A549 treated with CpdA at 1 μM for 4 hours (cell line): Measurements from ENCODE around the gene CMC4. TPM values are rescaled to one million over a fixed set of nuclear protein-coding genes. Genes with fewer than 3 reads are reported as not detected.

Source experiments
- total RNA-seq: library from RNA; stranded (reverse); fragments of 200-300 nt; extraction: Qiagen RNA extraction; gene quantifications from 5 replicates; pipeline ENCODE4 v1.2.3, GENCODE V29; 2022; ENCODE audit warnings: low read depth

Gene CMC4
- 15.4 to 16.6 TPM (median 15.7 TPM) in 5 replicates for total RNA-seq

GRCh38 chrX:155070975-155071693 lies at the start of gene CMC4, which contains the start of the genes BRCC3 and MTCP1:
Gene CMC4, minus strand, starts transcription at chrX:155071136. Its CDS starts 7,113 bp downstream, at chrX:155064023.
Gene BRCC3, plus strand, starts transcription at chrX:155071508. Its CDS starts 20 bp downstream, at chrX:155071528.
Gene MTCP1, minus strand, starts transcription at chrX:155071136. Its CDS starts 5,126 bp downstream, at chrX:155066010.

DNA sequence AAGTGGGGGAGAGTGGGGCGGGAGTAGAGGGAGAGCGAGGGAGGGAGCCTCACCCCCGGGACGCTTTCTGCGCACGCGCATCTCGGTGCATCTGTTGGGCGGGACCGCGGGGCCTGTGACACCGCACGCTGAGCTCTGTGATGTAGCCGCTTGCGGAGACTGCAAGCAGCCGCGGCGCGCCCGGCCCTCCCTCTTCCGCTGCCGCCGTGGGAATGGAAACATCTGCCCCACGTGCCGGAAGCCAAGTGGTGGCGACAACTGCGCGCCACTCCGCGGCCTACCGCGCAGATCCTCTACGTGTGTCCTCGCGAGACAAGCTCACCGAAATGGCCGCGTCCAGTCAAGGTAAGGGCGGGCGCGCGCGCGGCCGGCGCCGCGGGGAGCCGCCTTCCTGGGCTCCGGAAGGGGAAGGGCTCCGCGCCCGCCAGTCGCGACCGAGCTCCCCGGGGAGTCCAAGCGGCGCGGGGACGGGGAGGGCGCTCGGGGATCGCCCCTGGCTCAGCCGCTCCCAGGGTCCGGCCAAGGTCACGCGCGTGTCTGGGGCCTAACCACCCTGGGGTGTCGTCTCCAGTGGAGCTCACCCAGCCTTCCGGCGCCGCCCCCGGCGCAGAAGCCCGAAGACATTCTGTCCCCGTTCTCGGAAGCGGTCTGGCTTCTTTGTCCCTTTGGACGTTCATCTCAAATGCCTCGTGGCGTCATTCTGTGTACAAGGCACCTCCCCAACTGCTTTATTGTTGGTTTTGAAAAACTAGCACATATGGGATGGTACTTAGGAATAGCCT lies 44.0 kb downstream of the CMC4 start, which contains the start of gene FUNDC2:
FUNDC2 (plus strand) TSS at position 118 of the 782 bp plus-strand sequence; CDS start at position 213, 95 bp downstream.

GRCh38 chrX:155022585-155022984 lies 48.4 kb downstream of the CMC4 start, which contains the start of gene F8:
Gene F8, minus strand, starts transcription at chrX:155022723. Its CDS starts 171 bp downstream, at chrX:155022552.

Other genes starting within 250 kb of the CMC4 start
- gene SMIM9, start 236.5 kb downstream of the CMC4 start, total RNA-seq: not detected in 5 replicates
- gene F8A1, start 184.8 kb downstream of the CMC4 start, total RNA-seq: 57.7 to 98.9 TPM (median 87.7 TPM) in 5 replicates
- 3.6 to 4.5 TPM (median 3.9 TPM) in 5 replicates for gene F8, start 48.4 kb downstream of the CMC4 start, total RNA-seq
- 85.1 to 121 TPM (median 107 TPM) in 5 replicates for gene FUNDC2, start 44.3 kb downstream of the CMC4 start, total RNA-seq
- 11.7 to 19.1 TPM (median 18.0 TPM) in 5 replicates for gene MTCP1, start within 50 bp of the CMC4 start, total RNA-seq
- gene BRCC3, start 372 bp upstream of the CMC4 start, total RNA-seq: 23.3 to 31.0 TPM (median 26.7 TPM) in 5 replicates
- gene VBP1, start 145.3 kb upstream of the CMC4 start, total RNA-seq: 50.8 to 68.4 TPM (median 52.3 TPM) in 5 replicates
- gene RAB39B, start 193.4 kb upstream of the CMC4 start, total RNA-seq: 0.62 to 1.1 TPM (median 0.73 TPM) in 5 replicates